GM19238 (cell line): ENCODE measurements around the gene MYO1D.
"Not testable (repeated sequence)": the region's sequence is repeated elsewhere in the genome, so short reads cannot be mapped to it uniquely, and the experiment has no call there.

Experiments used
- DNase-seq: peaks from one replicate; pipeline ENCODE4 v3.0.0; 2011; ENCODE audit warnings: low spot score; ENCODE audit not compliant: insufficient read length

The MYO1D gene

GRCh38 chr17:32876417-32877163 lies at the start of gene MYO1D:
MYO1D (minus strand) TSS chr17:32877124; CDS start chr17:32876872, 252 bp downstream.
- DNase-seq = peak; percentile 39

GRCh38 chr17:32926183-32926582 lies 49.3 kb upstream of the MYO1D start:
- DNase-seq = no peak

GRCh38 chr17:32923905-32924304 lies 47.0 kb upstream of the MYO1D start:
- not testable (repeated sequence) for DNase-seq

GRCh38 chr17:32921017-32921416 lies 44.1 kb upstream of the MYO1D start:
- DNase-seq = no peak

GRCh38 chr17:32920293-32920692 lies 43.4 kb upstream of the MYO1D start:
- DNase-seq = no peak

- not testable (repeated sequence) for DNase-seq
These were observed 43.0 kb upstream of the MYO1D start for GRCh38 chr17:32919876-32920275.

GRCh38 chr17:32917842-32918241 lies 40.9 kb upstream of the MYO1D start:
- DNase-seq = no peak

GRCh38 chr17:32917081-32917480 lies 40.2 kb upstream of the MYO1D start:
- DNase-seq = no peak

- DNase-seq = no peak
These were observed 39.2 kb upstream of the MYO1D start for GRCh38 chr17:32916134-32916533.

- no peak for DNase-seq
These were observed 38.3 kb upstream of the MYO1D start for GRCh38 chr17:32915245-32915644.

GRCh38 chr17:32914181-32914580 lies 37.3 kb upstream of the MYO1D start:
- no peak for DNase-seq

GRCh38 chr17:32913593-32913992 lies 36.7 kb upstream of the MYO1D start:
- no peak for DNase-seq

GRCh38 chr17:32912218-32912897 lies 35.4 kb upstream of the MYO1D start:
- DNase-seq = no peak

- no peak for DNase-seq
These were observed 33.8 kb upstream of the MYO1D start for GRCh38 chr17:32910769-32911168.

GRCh38 chr17:32909787-32910369 lies 33.0 kb upstream of the MYO1D start:
- DNase-seq = peak; percentile 46

- DNase-seq = no peak
These were observed 30.7 kb upstream of the MYO1D start for GRCh38 chr17:32907583-32907982.

- no peak for DNase-seq
These were observed 28.0 kb upstream of the MYO1D start for GRCh38 chr17:32904891-32905290.

- DNase-seq = no peak
These were observed 27.1 kb upstream of the MYO1D start for GRCh38 chr17:32903774-32904673.

- DNase-seq = no peak
These were observed 24.8 kb upstream of the MYO1D start for GRCh38 chr17:32901743-32902142.

- DNase-seq = no peak
These were observed 22.5 kb upstream of the MYO1D start for GRCh38 chr17:32899236-32900013.
